BLaER1 treated with 17β-estradiol and CSF1 and Interleukin-3, amounts not matched to agents 10 nM and 100 nM (cell line): ENCODE measurements around the gene NFILZ.

ENCODE experiments used
- H3K27ac ChIP-seq, 11 experiments: shearing (Covaris generic); formaldehyde crosslinking; 2 replicates each; pipeline ENCODE4 v1.8.1; 2022
- H3K27me3 ChIP-seq, 11 experiments: shearing (Covaris generic); formaldehyde crosslinking; 2 replicates each; pipeline ENCODE4 v1.8.1; 2022
- H3K36me3 ChIP-seq, 11 experiments: shearing (Covaris generic); formaldehyde crosslinking; 2 replicates each; pipeline ENCODE4 v1.8.1; 2022
- H3K4me1 ChIP-seq, 10 experiments: shearing (Covaris generic); formaldehyde crosslinking; 2 replicates each; pipeline ENCODE4 v1.8.1; 2022
- H3K4me2 ChIP-seq, 11 experiments: shearing (Covaris generic); formaldehyde crosslinking; 2 replicates each; pipeline ENCODE4 v1.8.1; 2022
- H3K4me3 ChIP-seq, 10 experiments: shearing (Covaris generic); formaldehyde crosslinking; 2 replicates each; pipeline ENCODE4 v1.8.1; 2022
- H3K9ac ChIP-seq, 11 experiments: shearing (Covaris generic); formaldehyde crosslinking; 2 replicates each; pipeline ENCODE4 v1.8.1; 2022
- H3K9me3 ChIP-seq, 11 experiments: shearing (Covaris generic); formaldehyde crosslinking; replicated peaks in 1 of 11; 2 replicates each; pipeline ENCODE4 v1.8.1; 2022
- H4K20me1 ChIP-seq, 11 experiments: shearing (Covaris generic); formaldehyde crosslinking; 2 replicates each; pipeline ENCODE4 v1.8.1; 2022
- Cebpa-rat ChIP-seq, 11 experiments: shearing (Covaris generic); IDR thresholded peaks; 2 replicates each; pipeline ENCODE4 v1.8.1; 2022

Gene NFILZ

DNA sequence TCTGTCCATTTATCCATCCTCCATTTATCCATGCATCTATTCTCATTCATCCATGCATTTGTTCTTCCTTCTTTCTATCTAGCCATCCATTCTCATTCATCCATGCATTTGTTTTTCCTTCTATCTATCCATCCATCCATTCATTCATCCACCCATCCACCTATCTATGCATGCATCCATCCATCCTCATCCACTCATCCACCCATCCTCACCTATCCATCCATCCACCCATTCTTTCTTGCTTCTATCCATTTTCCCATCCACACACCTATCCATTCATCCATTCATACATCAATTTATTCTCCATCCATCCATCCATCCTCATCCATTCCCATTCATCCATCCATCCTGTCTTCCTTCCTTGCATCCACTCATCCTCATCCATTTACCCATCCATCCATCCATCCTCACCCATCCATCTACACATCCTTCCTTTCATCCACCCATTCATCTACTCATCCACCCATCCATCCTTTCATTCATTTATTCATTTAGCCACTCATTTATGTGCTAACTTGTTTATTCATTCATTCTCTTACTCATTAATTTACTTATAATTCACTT lies 47.9 kb downstream of the NFILZ start:
- Histone ChIP-seq H3K4me3 (no peak overlapping the region), H3K27me3 (no peaks in the 10 kb centered on the region), H3K9ac (no peak overlapping the region), H3K4me1 (peaks cover 19 to 42% (median 30%) of the 10 kb centered on the region in 10 experiments), H3K36me3 (no peaks in the 10 kb centered on the region), H4K20me1 (no peaks in the 10 kb centered on the region), H3K27ac (no peak overlapping the region), H3K4me2 (no peak overlapping the region), H3K9me3 (peaks cover 0 to 18% (median 0%) of the 10 kb centered on the region in 11 experiments; a peak in 4 of 22 replicates)
- TF ChIP-seq Cebpa-rat (IDR thresholded peaks at IDR 0.05), result no peak
